ENCODE measurements around the gene NFASC. TPM values are rescaled to one million over a fixed set of nuclear protein-coding genes. Genes with fewer than 3 reads are reported as not detected.

The NFASC gene
- total RNA-seq, 4 donors from 2014 or later: 12.7 to 41.7 (median 19.2) TPM

DNA sequence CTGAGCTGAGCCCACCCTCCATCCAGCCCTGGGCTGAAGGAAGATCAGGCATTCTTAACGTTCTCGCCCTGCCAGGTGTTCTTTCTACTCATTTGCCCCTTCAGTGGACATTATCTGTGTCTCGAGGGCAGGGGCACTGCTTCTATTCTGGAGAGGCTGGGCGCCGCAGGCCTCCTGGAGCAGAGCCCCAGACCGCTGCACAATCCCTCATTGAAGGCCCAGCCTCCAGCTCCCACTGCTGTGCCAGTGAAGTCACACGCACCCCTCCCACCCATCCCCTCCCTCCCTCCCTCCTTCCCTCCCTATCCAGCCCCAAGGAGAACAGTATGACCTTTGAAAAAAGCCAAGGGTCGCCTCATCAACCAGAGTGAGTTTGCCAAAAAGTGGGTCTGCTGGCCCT is 76.7 kb downstream of the NFASC start:
- Histone ChIP-seq H3K27me3 (peaks cover 4% of the 10 kb centered on the region), H3K4me1 (no peaks in the 10 kb centered on the region), H3K4me3 (no peak overlapping the region), H3K9me3 (no peaks in the 10 kb centered on the region), H3K27ac (no peak overlapping the region), H3K36me3 (no peaks in the 10 kb centered on the region)
- TF ChIP-seq POLR2A (IDR thresholded peaks at IDR 0.05): no peak
- no peak for DNase-seq (ENCODE audit: low spot score in 2 of 2)
- 90% methylated on average over 8 of the region's 8 CpGs for WGBS

DNA sequence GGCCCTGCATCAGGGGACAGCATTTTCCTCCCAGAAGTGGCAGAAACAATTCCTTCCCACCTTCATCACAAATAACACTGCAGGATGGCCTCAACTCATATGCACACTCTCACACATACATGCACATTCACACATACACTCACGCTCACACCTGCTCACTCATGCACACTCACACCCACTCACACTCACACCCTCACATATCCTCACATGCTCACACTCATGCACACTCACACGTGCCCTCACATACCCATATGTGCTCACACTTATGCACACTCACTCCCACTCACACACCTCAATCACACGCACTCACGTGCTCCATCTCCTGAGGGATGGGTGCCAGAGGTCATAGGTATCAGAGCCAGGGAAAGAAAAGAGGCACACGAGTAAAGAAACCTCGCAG is 77.1 kb downstream of the NFASC start:
- WGBS: 63% methylated on average over 6 of the region's 6 CpGs
- no peak overlapping the region for H3K4me3 ChIP-seq

DNA sequence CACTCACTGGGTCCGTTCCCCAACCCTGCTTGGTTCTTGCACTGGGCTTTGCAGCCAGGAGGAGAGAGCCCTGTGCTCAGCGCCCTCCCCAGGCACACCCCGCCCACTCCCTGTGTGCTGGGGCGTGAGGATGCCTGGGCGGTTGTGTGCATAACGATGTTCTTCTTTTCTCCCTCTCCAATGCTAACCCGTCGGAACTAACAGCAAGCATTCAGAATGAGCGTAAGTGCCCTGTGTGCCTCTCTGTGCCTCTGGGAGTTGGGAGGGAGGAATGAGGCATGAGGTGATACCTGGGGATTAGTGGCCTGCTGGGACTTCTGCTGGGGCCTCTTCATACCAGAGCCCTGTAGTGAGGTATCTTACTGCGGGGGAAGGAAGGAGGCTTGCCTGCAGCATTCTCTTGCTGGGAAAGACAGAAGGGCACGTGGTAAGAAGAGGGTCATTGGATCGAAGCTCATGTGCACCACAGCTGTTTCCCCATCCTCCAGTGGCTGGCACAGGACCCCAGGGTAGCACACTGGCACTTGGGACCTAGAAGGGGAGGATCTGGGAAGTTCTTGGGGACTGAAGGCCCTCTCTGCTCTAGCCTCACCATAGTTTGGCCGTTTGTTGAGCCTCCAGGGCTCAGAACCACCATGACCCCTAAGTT is 79.8 kb downstream of the NFASC start:
- 59% methylated on average over 13 of the region's 13 CpGs for WGBS

More for the DNA sequence above, 77.1 kb downstream of the NFASC start:
- DNase-seq (ENCODE audit: low spot score in 2 of 2): no peak
- Histone ChIP-seq H3K4me1 (no peaks in the 10 kb centered on the region), H3K27ac (no peak overlapping the region), H3K9me3 (no peaks in the 10 kb centered on the region), H3K36me3 (no peaks in the 10 kb centered on the region), H3K27me3 (peaks cover 4% of the 10 kb centered on the region)
- TF ChIP-seq POLR2A (IDR thresholded peaks at IDR 0.05) (no peak), POLR2AphosphoS5 (IDR thresholded peaks at IDR 0.05) (no peak)

DNA sequence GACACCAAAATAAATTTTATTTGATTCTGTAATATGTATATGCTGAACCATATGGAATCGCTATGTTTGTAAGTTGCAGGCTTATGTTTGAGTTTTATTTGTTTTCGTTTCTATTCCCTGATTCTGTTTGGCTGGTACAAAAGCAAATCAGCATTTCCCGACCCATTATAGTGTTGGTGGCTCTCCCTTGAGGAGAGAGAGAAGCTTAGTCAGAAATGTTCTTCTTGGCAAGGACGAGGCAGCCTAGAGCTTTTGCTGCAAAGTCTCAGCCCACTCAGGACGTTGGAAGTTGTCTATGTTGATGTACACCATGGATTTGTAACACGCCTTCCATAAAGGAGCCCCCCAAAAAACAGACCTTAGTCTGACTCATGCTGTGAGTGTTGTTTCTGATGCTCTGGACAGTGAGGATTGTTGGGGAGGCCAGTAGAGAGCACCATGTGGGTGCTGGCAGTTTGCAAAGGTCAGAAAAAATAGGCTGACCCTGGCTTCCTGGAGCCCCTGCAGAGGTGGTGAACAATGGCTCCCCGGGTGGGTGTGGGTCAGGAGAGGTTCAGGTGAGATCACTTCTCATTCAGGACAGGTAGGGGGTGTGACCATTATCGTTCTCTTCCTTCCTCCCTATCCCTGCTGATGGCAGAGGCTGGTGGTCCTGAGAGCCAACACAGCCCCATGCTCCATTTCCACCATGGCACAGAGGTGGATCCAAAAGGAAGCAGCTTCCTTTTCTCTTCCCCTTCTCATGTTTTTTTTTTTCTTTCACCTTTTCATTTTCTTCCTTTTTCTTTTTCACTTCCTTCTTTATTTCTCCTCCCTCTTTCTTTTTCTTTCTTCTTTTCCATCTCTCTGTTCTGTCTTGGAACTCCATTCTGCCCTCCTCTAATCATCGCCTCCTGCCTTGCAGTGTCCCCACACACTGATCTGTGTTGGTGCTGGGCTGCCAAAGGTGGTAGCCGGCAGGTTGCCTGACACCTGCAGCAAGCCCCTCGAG is 88.0 kb downstream of the NFASC start:
- Histone ChIP-seq H3K27ac (no peak overlapping the region), H3K4me3 (no peak overlapping the region), H3K36me3 (peaks cover 5% of the 10 kb centered on the region), H3K9me3 (no peaks in the 10 kb centered on the region), H3K27me3 (peaks cover 8% of the 10 kb centered on the region), H3K4me1 (no peaks in the 10 kb centered on the region)
- no peak for TF ChIP-seq POLR2AphosphoS5 (IDR thresholded peaks at IDR 0.05)
- DNase-seq (ENCODE audit: low spot score in 2 of 2): no peak
- WGBS: 77% methylated on average over 11 of the region's 11 CpGs

More for the DNA sequence above, 79.8 kb downstream of the NFASC start:
- no peaks in the 10 kb centered on the region for H3K9me3 ChIP-seq
- no peaks in the 10 kb centered on the region for H3K4me1 ChIP-seq
- peaks cover 12% of the 10 kb centered on the region for H3K27me3 ChIP-seq
- no peak overlapping the region for H3K27ac ChIP-seq
- no peak for TF ChIP-seq POLR2A (IDR thresholded peaks at IDR 0.05)
- TF ChIP-seq EP300 (IDR thresholded peaks at IDR 0.05): no peak
- TF ChIP-seq, protein P1, sequence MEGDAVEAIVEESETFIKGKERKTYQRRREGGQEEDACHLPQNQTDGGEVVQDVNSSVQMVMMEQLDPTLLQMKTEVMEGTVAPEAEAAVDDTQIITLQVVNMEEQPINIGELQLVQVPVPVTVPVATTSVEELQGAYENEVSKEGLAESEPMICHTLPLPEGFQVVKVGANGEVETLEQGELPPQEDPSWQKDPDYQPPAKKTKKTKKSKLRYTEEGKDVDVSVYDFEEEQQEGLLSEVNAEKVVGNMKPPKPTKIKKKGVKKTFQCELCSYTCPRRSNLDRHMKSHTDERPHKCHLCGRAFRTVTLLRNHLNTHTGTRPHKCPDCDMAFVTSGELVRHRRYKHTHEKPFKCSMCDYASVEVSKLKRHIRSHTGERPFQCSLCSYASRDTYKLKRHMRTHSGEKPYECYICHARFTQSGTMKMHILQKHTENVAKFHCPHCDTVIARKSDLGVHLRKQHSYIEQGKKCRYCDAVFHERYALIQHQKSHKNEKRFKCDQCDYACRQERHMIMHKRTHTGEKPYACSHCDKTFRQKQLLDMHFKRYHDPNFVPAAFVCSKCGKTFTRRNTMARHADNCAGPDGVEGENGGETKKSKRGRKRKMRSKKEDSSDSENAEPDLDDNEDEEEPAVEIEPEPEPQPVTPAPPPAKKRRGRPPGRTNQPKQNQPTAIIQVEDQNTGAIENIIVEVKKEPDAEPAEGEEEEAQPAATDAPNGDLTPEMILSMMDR (IDR thresholded peaks at IDR 0.05): no peak
- H3K4me3 ChIP-seq: no peak overlapping the region
- H3K36me3 ChIP-seq: no peaks in the 10 kb centered on the region
- DNase-seq (ENCODE audit: low spot score in 2 of 2): no peak

DNA sequence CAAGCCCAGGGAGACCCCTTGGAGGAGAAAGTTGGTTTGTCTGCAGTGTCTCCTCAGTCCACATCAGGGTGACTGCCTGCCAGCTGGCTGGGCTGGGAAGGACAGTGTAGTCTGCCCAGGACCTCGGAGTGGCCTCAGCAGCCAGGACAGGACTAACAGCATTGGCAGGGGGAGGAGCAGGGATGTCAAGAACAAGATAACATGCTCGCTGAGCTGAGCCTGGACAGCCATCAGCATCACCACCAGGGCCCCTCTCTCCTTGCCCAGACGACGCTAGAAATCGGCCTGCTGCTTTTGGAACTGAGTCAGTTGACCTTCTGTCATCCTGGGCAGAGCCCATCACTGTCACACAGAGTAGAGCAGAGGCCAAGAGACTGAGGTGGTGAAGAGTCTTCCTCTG is 88.7 kb downstream of the NFASC start:
- Histone ChIP-seq H3K27ac (no peak overlapping the region), H3K36me3 (peaks cover 5% of the 10 kb centered on the region)

DNA sequence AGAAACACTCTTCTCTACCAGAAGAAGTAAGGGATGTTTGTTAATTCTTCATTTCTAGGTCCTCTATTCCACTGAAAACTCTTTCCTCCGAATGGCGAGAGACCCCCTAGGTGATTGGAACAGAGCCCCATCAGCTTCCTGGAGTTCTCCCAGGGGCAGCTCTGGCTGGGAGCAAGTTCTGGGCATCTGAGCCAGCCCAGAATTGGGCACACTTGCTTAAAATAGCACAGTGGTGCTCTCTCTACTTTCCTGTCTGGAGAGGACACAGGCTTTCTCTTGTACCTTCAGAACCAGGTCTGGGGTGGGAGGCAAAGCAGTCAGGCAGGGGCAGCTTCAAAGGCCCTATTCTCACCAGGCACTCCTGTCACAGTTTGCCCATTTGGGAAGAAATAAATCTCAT is 89.2 kb downstream of the NFASC start:
- no peak for DNase-seq (ENCODE audit: low spot score in 2 of 2)
- Histone ChIP-seq H3K27me3 (peaks cover 3% of the 10 kb centered on the region), H3K4me1 (no peaks in the 10 kb centered on the region), H3K36me3 (peaks cover 5% of the 10 kb centered on the region), H3K4me3 (no peak overlapping the region), H3K27ac (no peak overlapping the region), H3K9me3 (no peaks in the 10 kb centered on the region)
- TF ChIP-seq EP300 (IDR thresholded peaks at IDR 0.05) (no peak), POLR2A (IDR thresholded peaks at IDR 0.05) (no peak), POLR2AphosphoS5 (IDR thresholded peaks at IDR 0.05) (no peak)
- TF ChIP-seq, protein P1 (IDR thresholded peaks at IDR 0.05): no peak
- WGBS: 82% methylated on average over 2 of the region's 2 CpGs

More for the DNA sequence above, 88.7 kb downstream of the NFASC start:
- no peak for DNase-seq (ENCODE audit: low spot score in 2 of 2)
- Histone ChIP-seq H3K9me3 (no peaks in the 10 kb centered on the region), H3K27me3 (peaks cover 6% of the 10 kb centered on the region), H3K4me1 (no peaks in the 10 kb centered on the region), H3K4me3 (no peak overlapping the region)
- 40% methylated on average over 2 of the region's 5 CpGs for WGBS
- no peak for TF ChIP-seq EP300 (IDR thresholded peaks at IDR 0.05)

Data from suprapubic skin (tissue), 4 donors.